ENCODE data around the gene RAB11FIP3.

DNA sequence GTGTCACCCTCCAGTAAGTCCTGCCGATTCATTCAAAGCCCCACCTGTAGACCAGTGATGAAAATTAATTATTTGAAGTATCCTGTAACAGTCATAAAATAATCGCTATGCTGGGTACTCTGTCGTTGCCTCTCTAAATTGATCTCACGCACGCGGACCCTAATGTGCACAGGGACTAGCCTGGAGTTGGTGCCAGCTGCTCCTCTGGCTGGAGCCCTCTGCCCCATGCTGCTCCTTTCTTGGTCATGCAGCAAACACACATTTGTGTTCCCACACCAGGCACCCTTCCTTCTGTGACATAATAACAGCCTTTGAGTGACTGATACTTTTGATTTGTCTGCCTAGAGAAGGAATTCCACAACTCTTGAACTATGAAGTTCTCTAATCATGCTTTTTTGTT lies 16.0 kb downstream of the RAB11FIP3 start:
- TF ChIP-seq CTCF (IDR thresholded peaks at IDR 0.05) (no peak), POLR2A (IDR thresholded peaks at IDR 0.05) (no peak)

Data from breast epithelium (tissue), 3 donors.